Chondrocyte (in vitro differentiated cells): ENCODE measurements around the gene GPR183. TPM values are rescaled to one million over a fixed set of nuclear protein-coding genes. Genes with fewer than 3 reads are reported as not detected.

Experiments
- DNase-seq: peaks from one replicate; pipeline ENCODE4 v3.0.0; 2021; ENCODE audit warnings: mixed read lengths, low spot score
- H3K27ac Mint-ChIP-seq: one replicate; pipeline ENCODE4 v1.8.0; 2021; ENCODE audit warnings: mild to moderate bottlenecking, moderate library complexity, mixed read lengths; ENCODE audit not compliant: unreplicated experiment
- H3K27me3 Mint-ChIP-seq: 2 replicates; pipeline ENCODE4 v1.8.0; 2021; ENCODE audit warnings: low read depth, mixed read lengths
- H3K36me3 Mint-ChIP-seq: 2 replicates; pipeline ENCODE4 v1.8.0; 2021; ENCODE audit warnings: low read depth, mixed read lengths
- H3K4me1 Mint-ChIP-seq: 2 replicates; pipeline ENCODE4 v1.8.0; 2021; ENCODE audit warnings: low read depth, mild to moderate bottlenecking, mixed read lengths
- H3K4me3 Mint-ChIP-seq: one replicate; pipeline ENCODE4 v1.8.0; 2021; ENCODE audit warnings: mild to moderate bottlenecking, moderate library complexity, mixed read lengths; ENCODE audit not compliant: unreplicated experiment
- H3K9me3 Mint-ChIP-seq: 2 replicates; pipeline ENCODE4 v1.8.0; 2021; ENCODE audit warnings: low read depth, mixed read lengths
- CTCF ChIP-seq: fragments of 200-600 bp; sonication (generic); IDR thresholded peaks from 2 replicates; pipeline ENCODE4 v1.5.0; 2021; ENCODE audit warnings: antibody characterized with exemption, mild to moderate bottlenecking, moderate library complexity
- total RNA-seq: library from RNA; stranded (reverse); gene quantifications from 3 replicates; pipeline ENCODE4 v1.2.1, GENCODE V29; 2021

Gene GPR183
- total RNA-seq, 1 donor from 2014 or later = 5.7 TPM

- TF ChIP-seq CTCF = no peak
- Mint-ChIP-seq H3K36me3 (peaks cover 4% of the 10 kb centered on the region), H3K4me1 (peaks cover 47% of the 10 kb centered on the region), H3K27me3 (no peaks in the 10 kb centered on the region), H3K9me3 (no peaks in the 10 kb centered on the region), H3K27ac (peak overlapping the region; percentile 60), H3K4me3 (no peak overlapping the region)
- DNase-seq = no peak
Measured at GRCh38 chr13:99289271-99289670, 17.9 kb downstream of the GPR183 start.

GRCh38 chr13:99288089-99288488 lies 19.1 kb downstream of the GPR183 start:
- peak overlapping the region; percentile 17 for H3K4me3 Mint-ChIP-seq
- H3K9me3 Mint-ChIP-seq = no peaks in the 10 kb centered on the region
- DNase-seq = no peak
- no peaks in the 10 kb centered on the region for H3K27me3 Mint-ChIP-seq
- peaks cover 4% of the 10 kb centered on the region for H3K36me3 Mint-ChIP-seq
- H3K4me1 Mint-ChIP-seq = peaks cover 58% of the 10 kb centered on the region
- peak overlapping the region; percentile 90 for H3K27ac Mint-ChIP-seq
- TF ChIP-seq CTCF = no peak

- H3K4me3 Mint-ChIP-seq = no peak overlapping the region
- H3K4me1 Mint-ChIP-seq = peaks cover 63% of the 10 kb centered on the region
- no peak for TF ChIP-seq CTCF
- peak overlapping the region; percentile 88 for H3K27ac Mint-ChIP-seq
- no peak for DNase-seq
- H3K27me3 Mint-ChIP-seq = no peaks in the 10 kb centered on the region
- peaks cover 2% of the 10 kb centered on the region for H3K36me3 Mint-ChIP-seq
- H3K9me3 Mint-ChIP-seq = no peaks in the 10 kb centered on the region
Measured at GRCh38 chr13:99287551-99287950, 19.6 kb downstream of the GPR183 start.

GRCh38 chr13:99285432-99286182 lies 21.6 kb downstream of the GPR183 start:
- no peak for DNase-seq
- H3K36me3 Mint-ChIP-seq = peaks cover 1% of the 10 kb centered on the region
- H3K27ac Mint-ChIP-seq = peak overlapping the region; percentile 17
- H3K9me3 Mint-ChIP-seq = no peaks in the 10 kb centered on the region
- no peak overlapping the region for H3K4me3 Mint-ChIP-seq
- H3K4me1 Mint-ChIP-seq = peaks cover 77% of the 10 kb centered on the region
- H3K27me3 Mint-ChIP-seq = no peaks in the 10 kb centered on the region
- no peak for TF ChIP-seq CTCF

GRCh38 chr13:99282264-99283231 lies 24.7 kb downstream of the GPR183 start:
- TF ChIP-seq CTCF = no peak
- peak overlapping the region; percentile 81 for H3K27ac Mint-ChIP-seq
- H3K4me3 Mint-ChIP-seq = no peak overlapping the region
- peaks cover 7% of the 10 kb centered on the region for H3K36me3 Mint-ChIP-seq
- no peaks in the 10 kb centered on the region for H3K27me3 Mint-ChIP-seq
- H3K4me1 Mint-ChIP-seq = peaks cover 62% of the 10 kb centered on the region
- DNase-seq = no peak
- H3K9me3 Mint-ChIP-seq = no peaks in the 10 kb centered on the region
